ENCODE data around the gene AP5B1.
"Not testable (repeated sequence)": the region's sequence is repeated elsewhere in the genome, so short reads cannot be mapped to it uniquely, and the experiment has no call there.

AP5B1 gene

GRCh38 chr11:65782816-65783228 lies 2.0 kb upstream of the AP5B1 start:
- no peak for DNase-seq

GRCh38 chr11:65781962-65782815 lies 1.4 kb upstream of the AP5B1 start:
- no peak for DNase-seq

GRCh38 chr11:65781152-65781961 lies 581 bp upstream of the AP5B1 start:
- DNase-seq = no peak

- peak; percentile 11 for DNase-seq
Measured at GRCh38 chr11:65779919-65780769, 632 bp downstream of the AP5B1 start.

GRCh38 chr11:65779669-65779918 lies 1.2 kb downstream of the AP5B1 start:
- no peak for DNase-seq

GRCh38 chr11:65778901-65779668 lies 1.7 kb downstream of the AP5B1 start:
- no peak for DNase-seq

- DNase-seq = no peak
Measured at GRCh38 chr11:65778431-65778900, 2.3 kb downstream of the AP5B1 start.

- DNase-seq = no peak
Measured at GRCh38 chr11:65777821-65778361, 2.9 kb downstream of the AP5B1 start.

GRCh38 chr11:65777241-65777640 lies 3.5 kb downstream of the AP5B1 start:
- DNase-seq = no peak

- no peak for DNase-seq
Measured at GRCh38 chr11:65776710-65777141, 4.0 kb downstream of the AP5B1 start.

- DNase-seq = no peak
Measured at GRCh38 chr11:65776196-65776595, 4.6 kb downstream of the AP5B1 start.

GRCh38 chr11:65774525-65775306 lies 6.1 kb downstream of the AP5B1 start:
- DNase-seq = no peak

GRCh38 chr11:65773784-65774411 lies 6.9 kb downstream of the AP5B1 start:
- DNase-seq = no peak

- no peak for DNase-seq
Measured at GRCh38 chr11:65771589-65772112, 9.1 kb downstream of the AP5B1 start.

- no peak for DNase-seq
Measured at GRCh38 chr11:65770951-65771567, 9.7 kb downstream of the AP5B1 start.

GRCh38 chr11:65767806-65768205 lies 13.0 kb downstream of the AP5B1 start:
- DNase-seq = not testable (repeated sequence)

GRCh38 chr11:65767406-65767805 lies 13.4 kb downstream of the AP5B1 start:
- DNase-seq = no peak

- DNase-seq = no peak
Measured at GRCh38 chr11:65766535-65766934, 14.2 kb downstream of the AP5B1 start.

GRCh38 chr11:65764434-65764833 lies 16.3 kb downstream of the AP5B1 start:
- DNase-seq = no peak

- DNase-seq = not testable (repeated sequence)
Measured at GRCh38 chr11:65762816-65763215, 18.0 kb downstream of the AP5B1 start.

Measured in NCI-H2107 (cell line).